HG02840 (cell line): Measurements from ENCODE around the gene USP53.
"Not testable (repeated sequence)": the region's sequence is repeated elsewhere in the genome, so short reads cannot be mapped to it uniquely, and the experiment has no call there.

Experiments used
- ATAC-seq: cut with Tn5 transposase; IDR thresholded peaks from one replicate; pipeline ENCODE4 v1.9.1; 2021; ENCODE audit warnings: mild to moderate bottlenecking, moderate library complexity, moderate number of reproducible peaks; ENCODE audit not compliant: unreplicated experiment, low FRiP score

USP53 gene

GRCh38 chr4:119266153-119266552 is 53.6 kb downstream of the USP53 start:
- no peak for ATAC-seq

- no peak for ATAC-seq
Measured at GRCh38 chr4:119268466-119268865, 56.0 kb downstream of the USP53 start.

GRCh38 chr4:119271361-119272085 is 59.0 kb downstream of the USP53 start:
- ATAC-seq: no peak

GRCh38 chr4:119279541-119279940 is 67.0 kb downstream of the USP53 start:
- ATAC-seq: not testable (repeated sequence)

GRCh38 chr4:119279945-119280344 is 67.4 kb downstream of the USP53 start:
- ATAC-seq: not testable (repeated sequence)

GRCh38 chr4:119281393-119281792 is 68.9 kb downstream of the USP53 start:
- no peak for ATAC-seq

GRCh38 chr4:119284876-119285780 is 72.6 kb downstream of the USP53 start:
- ATAC-seq: no peak

- ATAC-seq: no peak
Measured at GRCh38 chr4:119286377-119287002, 74.0 kb downstream of the USP53 start.

GRCh38 chr4:119289313-119289712 is 76.8 kb downstream of the USP53 start:
- no peak for ATAC-seq

GRCh38 chr4:119290598-119290997 is 78.1 kb downstream of the USP53 start:
- ATAC-seq: no peak

- no peak for ATAC-seq
Measured at GRCh38 chr4:119296356-119296755, 83.8 kb downstream of the USP53 start.

GRCh38 chr4:119297795-119298194 is 85.3 kb downstream of the USP53 start:
- ATAC-seq: no peak

GRCh38 chr4:119299260-119299671 is 86.8 kb downstream of the USP53 start:
- no peak for ATAC-seq

- peak; percentile 68 for ATAC-seq
Measured at GRCh38 chr4:119299741-119300100, 87.2 kb downstream of the USP53 start.

- ATAC-seq: peak; percentile 98
Measured at GRCh38 chr4:119300101-119300978, 87.8 kb downstream of the USP53 start.

GRCh38 chr4:119302073-119302832 is 89.7 kb downstream of the USP53 start:
- no peak for ATAC-seq

- ATAC-seq: no peak
Measured at GRCh38 chr4:119303587-119304305, 91.2 kb downstream of the USP53 start.

GRCh38 chr4:119304431-119304830 is 91.9 kb downstream of the USP53 start:
- no peak for ATAC-seq

GRCh38 chr4:119307606-119308005 is 95.1 kb downstream of the USP53 start:
- no peak for ATAC-seq
